ENCODE measurements around the gene VOPP1.

VOPP1 gene

DNA sequence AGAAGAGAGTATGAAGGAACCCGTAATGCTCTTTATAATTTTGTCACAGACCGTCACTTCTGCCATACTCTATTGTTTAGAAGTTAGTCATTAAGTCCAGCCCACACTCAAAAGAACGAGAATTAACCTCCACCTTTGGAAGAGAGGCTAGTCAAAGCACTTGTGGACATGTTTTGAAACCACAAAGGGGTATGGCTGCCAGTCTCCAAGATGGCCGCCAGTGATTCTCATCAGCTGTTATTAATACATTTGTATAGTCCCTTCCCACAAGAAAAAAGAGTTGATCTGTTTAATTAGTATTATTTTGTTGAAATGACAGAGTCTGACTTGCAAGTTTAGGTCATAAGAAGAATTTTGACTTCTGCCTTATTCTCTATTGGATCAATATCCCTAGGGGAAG lies 23.2 kb upstream of the VOPP1 start:
- Histone ChIP-seq H3K9me3 (ENCODE audit: severe bottlenecking) (no peaks in the 10 kb centered on the region), H3K27ac (no peak overlapping the region), H3K27me3 (ENCODE audit: insufficient read depth, low read depth, severe bottlenecking) (no peaks in the 10 kb centered on the region), H3K36me3 (no peaks in the 10 kb centered on the region), H3K4me3 (ENCODE audit: low read depth, low read length) (no peak overlapping the region)
- no peak for DNase-seq
- no peak for TF ChIP-seq CTCF (IDR thresholded peaks at IDR 0.05; ENCODE audit: low read depth, low read length)

DNA sequence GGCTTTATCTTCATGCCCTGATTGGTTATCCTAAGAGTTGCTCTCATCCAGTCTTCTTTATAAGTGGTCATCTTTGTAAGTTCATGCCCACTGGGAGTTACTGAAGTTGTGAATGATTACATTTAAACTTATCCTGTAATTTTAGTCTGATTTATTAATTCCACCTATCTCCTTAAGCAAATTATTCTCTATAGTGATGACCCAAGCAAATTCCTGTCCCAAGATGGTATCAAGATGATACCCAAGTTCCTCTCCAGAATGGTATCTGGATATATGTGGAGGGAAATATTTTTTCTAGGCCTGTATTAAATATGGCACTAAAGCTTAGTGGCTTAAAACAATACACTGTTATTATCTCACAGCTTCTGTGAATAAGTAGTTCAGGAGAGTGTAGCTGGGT lies 22.6 kb upstream of the VOPP1 start:
- no peaks in the 10 kb centered on the region for H3K36me3 ChIP-seq
- no peak overlapping the region for H3K27ac ChIP-seq
- TF ChIP-seq CTCF (IDR thresholded peaks at IDR 0.05; ENCODE audit: low read depth, low read length) = no peak
- H3K4me3 ChIP-seq (ENCODE audit: low read depth, low read length) = no peak overlapping the region
- no peaks in the 10 kb centered on the region for H3K27me3 ChIP-seq (ENCODE audit: insufficient read depth, low read depth, severe bottlenecking)
- no peak for DNase-seq
- no peaks in the 10 kb centered on the region for H3K9me3 ChIP-seq (ENCODE audit: severe bottlenecking)

DNA sequence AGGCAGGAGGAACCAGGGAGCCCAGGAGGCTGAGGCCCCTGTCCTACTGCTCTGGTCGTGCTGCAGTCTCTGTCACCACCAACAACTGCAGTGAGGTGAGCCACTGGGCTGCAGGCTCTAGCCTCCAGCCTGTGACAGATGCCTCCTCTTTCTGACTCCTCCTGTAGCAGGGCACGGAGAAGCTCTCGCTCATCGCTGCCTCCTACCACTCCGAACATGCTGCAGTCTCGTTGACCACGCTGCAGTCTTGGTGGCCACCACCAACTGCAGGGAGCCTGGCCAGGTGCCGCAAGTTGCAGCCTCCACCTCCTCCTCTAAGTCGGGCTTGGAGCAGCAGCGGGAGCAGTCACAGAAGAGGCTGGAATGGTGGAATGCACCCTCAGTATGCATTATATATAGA lies 22.1 kb upstream of the VOPP1 start:
- H3K9me3 ChIP-seq (ENCODE audit: severe bottlenecking) = no peaks in the 10 kb centered on the region
- DNase-seq = no peak
- TF ChIP-seq CTCF (IDR thresholded peaks at IDR 0.05; ENCODE audit: low read depth, low read length) = no peak
- no peaks in the 10 kb centered on the region for H3K36me3 ChIP-seq
- H3K27me3 ChIP-seq (ENCODE audit: insufficient read depth, low read depth, severe bottlenecking) = no peaks in the 10 kb centered on the region
- H3K27ac ChIP-seq = no peak overlapping the region
- no peak overlapping the region for H3K4me3 ChIP-seq (ENCODE audit: low read depth, low read length)

DNA sequence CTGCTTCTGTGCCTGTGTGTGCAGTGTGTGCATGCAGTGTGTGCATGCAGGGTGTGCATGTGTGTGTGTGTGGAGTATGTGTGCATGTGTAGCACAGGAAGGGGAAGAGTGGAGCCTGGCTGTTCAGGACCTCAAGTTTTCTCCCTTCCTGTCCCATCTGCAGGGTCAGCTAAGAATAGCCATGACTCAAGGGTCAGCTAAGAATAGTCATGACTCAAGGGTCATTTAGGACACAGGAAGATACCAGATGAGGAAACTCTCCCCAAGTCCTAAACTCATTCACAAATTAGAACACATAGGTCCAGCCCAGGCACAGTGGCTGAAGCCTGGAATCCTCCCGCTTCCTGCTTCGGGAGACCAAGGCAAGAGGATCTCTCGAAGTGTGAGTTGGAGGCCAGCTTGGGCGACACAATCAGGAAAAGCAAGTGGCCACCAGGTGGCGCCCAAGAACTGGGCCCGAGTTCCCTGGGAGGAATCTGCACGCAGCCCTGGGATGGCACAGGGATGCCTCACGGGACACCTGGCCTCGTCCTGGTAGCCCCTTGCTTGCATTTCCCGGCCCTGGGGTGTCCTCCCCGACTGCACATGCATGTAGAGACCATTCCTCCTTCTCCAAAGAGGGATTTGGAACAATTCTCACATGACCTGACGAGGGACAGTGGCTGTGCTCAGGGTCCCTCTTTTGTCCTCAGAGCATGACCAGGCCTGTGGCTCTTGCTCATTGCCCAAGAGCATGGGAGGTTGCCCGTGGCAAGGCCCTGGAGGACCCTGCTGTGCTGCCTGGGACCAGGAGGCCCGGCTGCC lies 21.4 kb upstream of the VOPP1 start:
- no peaks in the 10 kb centered on the region for H3K36me3 ChIP-seq
- TF ChIP-seq CTCF (IDR thresholded peaks at IDR 0.05; ENCODE audit: low read depth, low read length) = peak; percentile 95
- no peak overlapping the region for H3K4me3 ChIP-seq (ENCODE audit: low read depth, low read length)
- no peaks in the 10 kb centered on the region for H3K27me3 ChIP-seq (ENCODE audit: insufficient read depth, low read depth, severe bottlenecking)
- peak; percentile 73 for DNase-seq
- no peaks in the 10 kb centered on the region for H3K9me3 ChIP-seq (ENCODE audit: severe bottlenecking)
- H3K27ac ChIP-seq = no peak overlapping the region

DNA sequence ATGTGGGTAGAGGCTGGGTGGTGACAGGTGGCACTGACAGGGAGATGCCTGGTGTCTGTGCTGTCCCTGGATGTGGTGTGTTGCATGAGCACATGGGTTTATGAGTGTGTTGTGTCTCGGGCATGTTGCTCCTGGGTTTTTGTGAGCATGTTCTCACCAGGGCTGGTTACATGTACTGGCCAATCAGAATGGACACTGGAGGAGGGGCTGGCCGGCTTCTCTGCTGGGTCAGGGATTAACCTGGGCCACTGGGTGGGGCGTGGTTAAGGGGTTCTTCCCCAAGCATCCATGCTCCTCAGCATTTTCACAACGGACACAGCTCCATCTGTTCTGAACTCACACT lies 20.8 kb upstream of the VOPP1 start:
- TF ChIP-seq CTCF (IDR thresholded peaks at IDR 0.05; ENCODE audit: low read depth, low read length) = no peak
- Histone ChIP-seq H3K36me3 (no peaks in the 10 kb centered on the region), H3K9me3 (ENCODE audit: severe bottlenecking) (no peaks in the 10 kb centered on the region), H3K27me3 (ENCODE audit: insufficient read depth, low read depth, severe bottlenecking) (no peaks in the 10 kb centered on the region), H3K4me3 (ENCODE audit: low read depth, low read length) (no peak overlapping the region), H3K27ac (no peak overlapping the region)
- no peak for DNase-seq

- no peak for DNase-seq
- TF ChIP-seq CTCF (IDR thresholded peaks at IDR 0.05; ENCODE audit: low read depth, low read length) = no peak
- Histone ChIP-seq H3K27me3 (ENCODE audit: insufficient read depth, low read depth, severe bottlenecking) (no peaks in the 10 kb centered on the region), H3K27ac (no peak overlapping the region), H3K36me3 (no peaks in the 10 kb centered on the region), H3K4me3 (ENCODE audit: low read depth, low read length) (no peak overlapping the region), H3K9me3 (ENCODE audit: severe bottlenecking) (no peaks in the 10 kb centered on the region)
Measured at GRCh38 chr7:55592492-55592891, 20.2 kb upstream of the VOPP1 start.
